C4-2B (cell line): ENCODE results near the gene NEB.

Source experiments
- CTCF ChIP-seq: fragments of 450-650 bp; conservative IDR thresholded peaks from 2 replicates; pipeline ENCODE4 v1.5.1; 2017; ENCODE audit warnings: mild to moderate bottlenecking
- ZFX ChIP-seq: fragments of 450-650 bp; IDR thresholded peaks from 2 replicates; pipeline ENCODE4 v1.6.1; 2017

- TF ChIP-seq CTCF: no peak
- TF ChIP-seq ZFX: no peak
Measured at GRCh38 chr2:151728804-151729414, 5.4 kb downstream of the NEB start.
